Keratinocyte (primary cell): ENCODE results near the gene TRIM63. TPM values are rescaled to one million over a fixed set of nuclear protein-coding genes. Genes with fewer than 3 reads are reported as not detected.

Experiments used
- DNase-seq: peaks from one replicate; pipeline ENCODE4 v3.0.0-alpha.2; 2011; ENCODE audit warnings: low read depth, missing footprints, low spot score
- FAIRE-seq: peaks from 2 replicates; lab custom pipeline; 2011; peaks lifted over from hg19 to GRCh38; lab: Jason Lieb, UNC
- H2AFZ ChIP-seq: 2 replicates; pipeline ENCODE4 v1.6.0; 2012; ENCODE audit warnings: low read length, control low read depth, inconsistent platforms; ENCODE audit not compliant: control insufficient read depth
- H3K27ac ChIP-seq: 2 replicates; pipeline ENCODE4 v1.5.1; 2011; ENCODE audit warnings: low read length; ENCODE audit not compliant: control insufficient read depth, insufficient read depth
- H3K27me3 ChIP-seq: 3 replicates; pipeline ENCODE4 v1.6.0; 2011; ENCODE audit warnings: low read length; ENCODE audit not compliant: control insufficient read depth, insufficient read depth; ENCODE audit errors: extremely low read depth
- H3K36me3 ChIP-seq, 2 experiments: 2 replicates in 1 of 2; 3 replicates in 1 of 2; pipeline ENCODE4 v1.5.1; 2011; ENCODE audit warnings: low read length in 2 of 2, mild to moderate bottlenecking in 1 of 2; ENCODE audit not compliant: control insufficient read depth in 2 of 2, insufficient read depth in 2 of 2; ENCODE audit errors: extremely low read depth in 1 of 2
- H3K4me1 ChIP-seq: 3 replicates; pipeline ENCODE4 v1.5.1; 2011; ENCODE audit warnings: low read length; ENCODE audit not compliant: control insufficient read depth, insufficient read depth; ENCODE audit errors: extremely low read depth
- H3K4me2 ChIP-seq: 3 replicates; pipeline ENCODE4 v1.6.0; 2011; ENCODE audit warnings: low read depth, low read length; ENCODE audit not compliant: control insufficient read depth, insufficient read depth; ENCODE audit errors: extremely low read depth
- H3K4me3 ChIP-seq, 3 experiments: fragments of 200-600 bp in 1 of 3; sonication (generic) in 1 of 3; 2 replicates in 2 of 3; 3 replicates in 1 of 3; pipeline ENCODE4 v1.5.1; 2011 to 2016; ENCODE audit warnings: low read length in 3 of 3, mild to moderate bottlenecking in 3 of 3, control low read depth in 2 of 3, inconsistent platforms in 1 of 3, low read depth in 1 of 3, mixed read lengths in 1 of 3, mixed run types in 1 of 3, moderate library complexity in 1 of 3; ENCODE audit not compliant: control insufficient read depth in 2 of 3, insufficient read depth in 2 of 3; ENCODE audit errors: extremely low read depth in 1 of 3
- H3K79me2 ChIP-seq: 2 replicates; pipeline ENCODE4 v1.6.0; 2012; ENCODE audit warnings: low read length; ENCODE audit not compliant: control insufficient read depth, insufficient read depth
- H3K9ac ChIP-seq: 3 replicates; pipeline ENCODE4 v1.6.0; 2011; ENCODE audit warnings: low read length; ENCODE audit not compliant: control insufficient read depth, insufficient read depth; ENCODE audit errors: extremely low read depth
- H3K9me1 ChIP-seq: 3 replicates; pipeline ENCODE4 v1.6.0; 2011; ENCODE audit warnings: low read length; ENCODE audit not compliant: control insufficient read depth, insufficient read depth; ENCODE audit errors: extremely low read depth
- H3K9me3 ChIP-seq: 2 replicates; pipeline ENCODE4 v1.5.1; 2012; ENCODE audit warnings: low read depth, low read length; ENCODE audit not compliant: control insufficient read depth
- H4K20me1 ChIP-seq: 3 replicates; pipeline ENCODE4 v1.6.0; 2011; ENCODE audit warnings: low read length; ENCODE audit not compliant: control insufficient read depth, insufficient read depth; ENCODE audit errors: extremely low read depth
- CTCF ChIP-seq, 3 experiments: IDR thresholded peaks in 1 of 3; conservative IDR thresholded peaks in 1 of 3; optimal IDR thresholded peaks in 1 of 3; 2 replicates in 2 of 3; 3 replicates in 1 of 3; pipeline versions ENCODE3 to v1.5.1; 2011; ENCODE audit warnings: low read length in 3 of 3, mild to moderate bottlenecking in 3 of 3, moderate library complexity in 2 of 3, control low read depth in 1 of 3, inconsistent platforms in 1 of 3; ENCODE audit not compliant: insufficient read depth in 2 of 3; ENCODE audit errors: extremely low read depth in 1 of 3
- EZH2 ChIP-seq: IDR thresholded peaks from one replicate; pipeline ENCODE4 v1.6.1; 2012; ENCODE audit warnings: inconsistent platforms, mild to moderate bottlenecking, low read length, moderate library complexity
- dilution Hi-C: fragments of 300-500 bp; cut with MboI; formaldehyde crosslinking; loops from one replicate; pipeline ENCODE4 v1.7.0; 2020; ENCODE audit warnings: low sequenced_read_pairs; ENCODE audit not compliant: extremely low pct_ligation_motif_present
- polyA plus RNA-seq, 5 experiments: library from polyadenylated mRNA; depleted of rRNA in 3 of 5; stranded (reverse) in 3 of 5; stranded (forward) in 1 of 5; unstranded in 1 of 5; fragments of >200 nt; gene quantifications; 1 replicate in 1 of 5; 2 replicates in 3 of 5; 3 replicates in 1 of 5; pipeline versions ENCODE4 v1.2.1 to v1.2.3, GENCODE V29; 2011 to 2012; ENCODE audit warnings: missing spikeins in 2 of 5, low read depth in 1 of 5, low replicate concordance in 1 of 5

The TRIM63 gene
- polyA plus RNA-seq, 1 donor (not counting 4 experiments of a cell fraction or from before 2014, with no cell fraction given): not detected

GRCh38 chr1:26070963-26071342 lies 3.5 kb upstream of the TRIM63 start:
- FAIRE-seq: no peak
- dilution Hi-C loops: no loop called here
- Histone ChIP-seq H3K36me3 (no peaks in the 10 kb centered on the region), H3K4me2 (no peak overlapping the region), H3K79me2 (no peaks in the 10 kb centered on the region), H3K9ac (no peak overlapping the region), H3K9me3 (no peaks in the 10 kb centered on the region), H3K27ac (no peak overlapping the region), H3K4me1 (peaks cover 4% of the 10 kb centered on the region), H3K27me3 (no peaks in the 10 kb centered on the region), H3K4me3 (no peak overlapping the region), H2AFZ (no peak overlapping the region), H3K9me1 (no peaks in the 10 kb centered on the region), H4K20me1 (no peaks in the 10 kb centered on the region)
- TF ChIP-seq CTCF (optimal IDR thresholded peaks at IDR 0.05 in 1 of 3, IDR thresholded peaks at IDR 0.05 in 1 of 3, conservative IDR thresholded peaks at IDR 0.05 in 1 of 3; ENCODE audit: extremely low read depth in 1 of 3, insufficient read depth in 2 of 3, low read length in 3 of 3): no peak
- TF ChIP-seq EZH2: no peak
- DNase-seq: no peak

- Histone ChIP-seq H2AFZ (no peak overlapping the region), H3K4me1 (no peaks in the 10 kb centered on the region), H3K4me3 (no peak overlapping the region), H3K9me3 (no peaks in the 10 kb centered on the region), H3K79me2 (no peaks in the 10 kb centered on the region), H4K20me1 (no peaks in the 10 kb centered on the region), H3K9me1 (no peaks in the 10 kb centered on the region), H3K4me2 (no peak overlapping the region), H3K36me3 (no peaks in the 10 kb centered on the region), H3K27ac (no peak overlapping the region), H3K9ac (no peak overlapping the region), H3K27me3 (no peaks in the 10 kb centered on the region)
- no peak for DNase-seq
- no peak for FAIRE-seq
- TF ChIP-seq CTCF (optimal IDR thresholded peaks at IDR 0.05 in 1 of 3, IDR thresholded peaks at IDR 0.05 in 1 of 3, conservative IDR thresholded peaks at IDR 0.05 in 1 of 3; ENCODE audit: extremely low read depth in 1 of 3, insufficient read depth in 2 of 3, low read length in 3 of 3): no peak
- no peak for TF ChIP-seq EZH2
- dilution Hi-C loops: no loop called here
Observed at GRCh38 chr1:26070296-26070962, 3.0 kb upstream of the TRIM63 start.
